Measurements from ENCODE around the gene MARVELD2.

MARVELD2 gene

GRCh38 chr5:69374911-69375446 lies 39.9 kb upstream of the MARVELD2 start:
- TF ChIP-seq CTCF (IDR thresholded peaks at IDR 0.05; ENCODE audit: low read depth, low read length, missing control alignments): no peak
- peak; percentile 49 for DNase-seq (ENCODE audit: low read depth)
- peak overlapping the region; percentile 42 for H3K4me3 ChIP-seq (ENCODE audit: low read depth, low read length)

GRCh38 chr5:69378376-69378775 lies 36.5 kb upstream of the MARVELD2 start:
- TF ChIP-seq CTCF (IDR thresholded peaks at IDR 0.05; ENCODE audit: low read depth, low read length, missing control alignments): no peak
- no peak overlapping the region for H3K4me3 ChIP-seq (ENCODE audit: low read depth, low read length)
- no peak for DNase-seq (ENCODE audit: low read depth)

GRCh38 chr5:69404659-69405330 lies 10.1 kb upstream of the MARVELD2 start:
- DNase-seq (ENCODE audit: low read depth): no peak
- no peak overlapping the region for H3K4me3 ChIP-seq (ENCODE audit: low read depth, low read length)
- TF ChIP-seq CTCF (IDR thresholded peaks at IDR 0.05; ENCODE audit: low read depth, low read length, missing control alignments): no peak

GRCh38 chr5:69415584-69415958 lies 655 bp downstream of the MARVELD2 start:
- TF ChIP-seq CTCF (IDR thresholded peaks at IDR 0.05; ENCODE audit: low read depth, low read length, missing control alignments): no peak
- H3K4me3 ChIP-seq (ENCODE audit: low read depth, low read length): peak overlapping the region; percentile 59
- DNase-seq (ENCODE audit: low read depth): no peak

DNA sequence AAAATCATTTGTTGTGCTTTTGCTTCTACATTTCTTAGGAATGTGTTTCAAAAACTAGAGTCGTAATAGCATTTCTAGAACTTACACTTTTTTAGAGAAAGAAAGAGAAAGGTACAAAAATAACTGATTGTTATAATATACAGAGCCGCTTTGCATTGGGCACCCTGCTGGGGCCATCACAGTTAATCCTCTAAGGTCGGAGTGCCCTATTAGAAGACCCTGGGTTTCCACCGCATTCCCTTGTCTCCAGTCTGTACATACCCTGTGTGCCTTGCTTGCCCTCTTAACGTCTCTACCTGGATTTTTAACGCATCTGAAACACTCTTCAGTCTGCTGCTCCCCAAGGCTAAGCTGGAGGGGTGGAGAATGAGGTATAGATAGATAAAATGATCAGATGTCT lies 1.3 kb downstream of the MARVELD2 start:
- DNase-seq (ENCODE audit: low read depth): no peak
- TF ChIP-seq CTCF (IDR thresholded peaks at IDR 0.05; ENCODE audit: low read depth, low read length, missing control alignments): no peak
- H3K4me3 ChIP-seq (ENCODE audit: low read depth, low read length): no peak overlapping the region

GRCh38 chr5:69416699-69417098 lies 1.8 kb downstream of the MARVELD2 start:
- H3K4me3 ChIP-seq (ENCODE audit: low read depth, low read length): no peak overlapping the region
- DNase-seq (ENCODE audit: low read depth): no peak
- no peak for TF ChIP-seq CTCF (IDR thresholded peaks at IDR 0.05; ENCODE audit: low read depth, low read length, missing control alignments)

- H3K4me3 ChIP-seq (ENCODE audit: low read depth, low read length): no peak overlapping the region
- DNase-seq (ENCODE audit: low read depth): no peak
- no peak for TF ChIP-seq CTCF (IDR thresholded peaks at IDR 0.05; ENCODE audit: low read depth, low read length, missing control alignments)
Measured at GRCh38 chr5:69418554-69418953, 3.6 kb downstream of the MARVELD2 start.

Data from GM12864 (cell line).